DOHH2 (cell line): ENCODE data around the gene IBA57.

ENCODE experiments used
- CTCF ChIP-seq: fragments of 200-600 bp; sonication (generic); IDR thresholded peaks from one replicate; pipeline ENCODE4 v1.5.1; 2014; ENCODE audit warnings: antibody characterized with exemption, mild to moderate bottlenecking, low read depth, low read length; ENCODE audit not compliant: poor library complexity, severe bottlenecking
- EZH2phosphoT487 ChIP-seq: fragments of 200-600 bp; sonication (generic); IDR thresholded peaks from 2 replicates; pipeline ENCODE4 v1.6.1; 2017; ENCODE audit warnings: borderline replicate concordance, mild to moderate bottlenecking, antibody characterized with exemption, low read length, moderate library complexity, mixed read lengths

GRCh38 chr1:228156941-228157728 lies 8.5 kb upstream of the IBA57 start:
- TF ChIP-seq CTCF (no peak), EZH2phosphoT487 (no peak)
